ENCODE data around the gene CXCL1.
"Not testable (repeated sequence)": the region's sequence is repeated elsewhere in the genome, so short reads cannot be mapped to it uniquely, and the experiment has no call there.

The CXCL1 gene

GRCh38 chr4:73885574-73886267, 16.5 kb downstream of the CXCL1 start:
- no peak for DNase-seq

- DNase-seq, result no peak
Measured at GRCh38 chr4:73891326-73891725, 22.1 kb downstream of the CXCL1 start.

GRCh38 chr4:73891739-73892405, 22.7 kb downstream of the CXCL1 start:
- DNase-seq, result no peak

GRCh38 chr4:73892966-73893365, 23.8 kb downstream of the CXCL1 start:
- no peak for DNase-seq

- DNase-seq, result no peak
Measured at GRCh38 chr4:73894001-73894400, 24.8 kb downstream of the CXCL1 start.

- DNase-seq, result no peak
Measured at GRCh38 chr4:73895201-73896175, 26.3 kb downstream of the CXCL1 start.

- DNase-seq, result no peak
Measured at GRCh38 chr4:73896416-73896815, 27.2 kb downstream of the CXCL1 start.

GRCh38 chr4:73897380-73898136, 28.4 kb downstream of the CXCL1 start:
- no peak for DNase-seq

GRCh38 chr4:73899338-73899737, 30.1 kb downstream of the CXCL1 start:
- not testable (repeated sequence) for DNase-seq

GRCh38 chr4:73901031-73901430, 31.8 kb downstream of the CXCL1 start:
- no peak for DNase-seq

- DNase-seq, result no peak
Measured at GRCh38 chr4:73902038-73902637, 32.9 kb downstream of the CXCL1 start.

- no peak for DNase-seq
Measured at GRCh38 chr4:73902817-73903547, 33.8 kb downstream of the CXCL1 start.

- no peak for DNase-seq
Measured at GRCh38 chr4:73904491-73904890, 35.3 kb downstream of the CXCL1 start.

GRCh38 chr4:73908965-73909364, 39.8 kb downstream of the CXCL1 start:
- no peak for DNase-seq

GRCh38 chr4:73911746-73912145, 42.6 kb downstream of the CXCL1 start:
- DNase-seq, result no peak

GRCh38 chr4:73912191-73912590, 43.0 kb downstream of the CXCL1 start:
- DNase-seq, result no peak

- DNase-seq, result no peak
Measured at GRCh38 chr4:73914071-73914470, 44.9 kb downstream of the CXCL1 start.

- DNase-seq, result no peak
Measured at GRCh38 chr4:73916172-73916925, 47.2 kb downstream of the CXCL1 start.

GRCh38 chr4:73917081-73917501, 47.9 kb downstream of the CXCL1 start:
- DNase-seq, result no peak

GRCh38 chr4:73918058-73918457, 48.9 kb downstream of the CXCL1 start:
- no peak for DNase-seq

GRCh38 chr4:73919691-73920090, 50.5 kb downstream of the CXCL1 start:
- DNase-seq, result no peak

Measured in bone marrow (tissue), 2 donors.